Left ventricle myocardium inferior (tissue), 1 donor: Measurements from ENCODE around the gene LNX1. TPM values are rescaled to one million over a fixed set of nuclear protein-coding genes. Genes with fewer than 3 reads are reported as not detected.

ENCODE experiments used
- DNase-seq: peaks from one replicate; pipeline ENCODE4 v3.0.0-alpha.2; 2020
- H3K27ac ChIP-seq: fragments of 200-600 bp; replicated peaks from 2 replicates; pipeline ENCODE4 v1.8.0; 2021
- H3K27me3 ChIP-seq: fragments of 200-600 bp; 2 replicates; pipeline ENCODE4 v1.8.0; 2021; ENCODE audit warnings: low read depth
- H3K36me3 ChIP-seq: fragments of 200-600 bp; 2 replicates; pipeline ENCODE4 v1.8.0; 2021
- H3K4me1 ChIP-seq: fragments of 200-600 bp; 2 replicates; pipeline ENCODE4 v1.8.0; 2021
- H3K4me3 ChIP-seq: fragments of 200-600 bp; 2 replicates; pipeline ENCODE4 v1.8.0; 2021; ENCODE audit warnings: mild to moderate bottlenecking, moderate library complexity
- H3K9me3 ChIP-seq: fragments of 200-600 bp; replicated peaks from 2 replicates; pipeline ENCODE4 v1.8.0; 2021
- CTCF ChIP-seq: fragments of 200-600 bp; IDR thresholded peaks from 2 replicates; pipeline ENCODE4 v1.8.0; 2021; ENCODE audit warnings: antibody characterized with exemption, mild to moderate bottlenecking, borderline replicate concordance
- intact Hi-C: fragments of 100-400 bp; cut with micrococcal nuclease; formaldehyde crosslinking; loops from one replicate; pipeline ENCODE4 v1.11.0; 2022
- total RNA-seq: library from RNA; stranded (reverse); fragmentation: NEBNext Ultra II Directional; extraction: Animal tissue kit (Norgen Biotek cat#: 25700); gene quantifications from one replicate; pipeline ENCODE4 v1.2.1, GENCODE V29; 2021
- donor health status: DM: no; HTN: yes; CAD: no; lungs with severe emphysema.

The LNX1 gene
- total RNA-seq, 1 donor from 2014 or later: 9.5 TPM

- intact Hi-C loops: no loop called here
- Histone ChIP-seq H3K4me1 (peaks cover 9% of the 10 kb centered on the region), H3K4me3 (no peak overlapping the region), H3K36me3 (no peaks in the 10 kb centered on the region), H3K27me3 (no peaks in the 10 kb centered on the region), H3K9me3 (no peaks in the 10 kb centered on the region), H3K27ac (no peak overlapping the region)
- no peak for TF ChIP-seq CTCF
- no peak for DNase-seq
Observed at GRCh38 chr4:53571936-53572599, 19.2 kb downstream of the LNX1 start.

GRCh38 chr4:53563824-53564223 lies 27.5 kb downstream of the LNX1 start:
- Histone ChIP-seq H3K27ac (no peak overlapping the region), H3K27me3 (no peaks in the 10 kb centered on the region), H3K36me3 (no peaks in the 10 kb centered on the region), H3K4me3 (no peak overlapping the region), H3K4me1 (peaks cover 7% of the 10 kb centered on the region), H3K9me3 (no peaks in the 10 kb centered on the region)
- no peak for DNase-seq
- TF ChIP-seq CTCF: no peak
- intact Hi-C loops: no loop called here

GRCh38 chr4:53562409-53562808 lies 28.9 kb downstream of the LNX1 start:
- intact Hi-C loops: no loop called here
- DNase-seq: no peak
- Histone ChIP-seq H3K4me1 (peaks cover 22% of the 10 kb centered on the region), H3K9me3 (no peaks in the 10 kb centered on the region), H3K36me3 (no peaks in the 10 kb centered on the region), H3K4me3 (no peak overlapping the region), H3K27ac (no peak overlapping the region), H3K27me3 (no peaks in the 10 kb centered on the region)
- no peak for TF ChIP-seq CTCF

- Histone ChIP-seq H3K27ac (peak overlapping the region; percentile 54), H3K4me1 (peaks cover 45% of the 10 kb centered on the region), H3K36me3 (no peaks in the 10 kb centered on the region), H3K9me3 (no peaks in the 10 kb centered on the region), H3K27me3 (no peaks in the 10 kb centered on the region), H3K4me3 (no peak overlapping the region)
- TF ChIP-seq CTCF: no peak
- intact Hi-C loops: no loop called here
- DNase-seq: no peak
Observed at GRCh38 chr4:53559021-53559620, 32.2 kb downstream of the LNX1 start.

- intact Hi-C loops: no loop called here
Observed at GRCh38 chr4:53558065-53558801, 33.1 kb downstream of the LNX1 start.

More at GRCh38 chr4:53558065-53558801, 33.1 kb downstream of the LNX1 start:
- DNase-seq: no peak
- Histone ChIP-seq H3K9me3 (no peaks in the 10 kb centered on the region), H3K27me3 (no peaks in the 10 kb centered on the region), H3K36me3 (no peaks in the 10 kb centered on the region), H3K4me3 (peak overlapping the region; percentile 4), H3K27ac (peak overlapping the region; percentile 54), H3K4me1 (peaks cover 47% of the 10 kb centered on the region)
- TF ChIP-seq CTCF: no peak
